ENCODE results near the gene HSF2BP.

Gene HSF2BP

GRCh38 chr21:43608664-43609063, 50.6 kb downstream of the HSF2BP start:
- Histone ChIP-seq H3K27me3 (ENCODE audit: control insufficient read depth, insufficient read depth, low read length) (no peaks in the 10 kb centered on the region), H3K36me3 (ENCODE audit: control insufficient read depth, low read depth, low read length) (no peaks in the 10 kb centered on the region), H3K9me3 (ENCODE audit: control insufficient read depth, low read depth, low read length) (no peaks in the 10 kb centered on the region), H3K27ac (ENCODE audit: low read length) (no peak overlapping the region), H3K4me3 (ENCODE audit: low read length) (no peak overlapping the region), H3K9ac (ENCODE audit: low read length) (no peak overlapping the region), H3K4me1 (ENCODE audit: control insufficient read depth, low read depth, low read length) (no peaks in the 10 kb centered on the region)

GRCh38 chr21:43608225-43608624, 51.1 kb downstream of the HSF2BP start:
- Histone ChIP-seq H3K27me3 (ENCODE audit: control insufficient read depth, insufficient read depth, low read length) (no peaks in the 10 kb centered on the region), H3K27ac (ENCODE audit: low read length) (no peak overlapping the region), H3K9me3 (ENCODE audit: control insufficient read depth, low read depth, low read length) (no peaks in the 10 kb centered on the region), H3K9ac (ENCODE audit: low read length) (no peak overlapping the region), H3K36me3 (ENCODE audit: control insufficient read depth, low read depth, low read length) (no peaks in the 10 kb centered on the region), H3K4me3 (ENCODE audit: low read length) (no peak overlapping the region), H3K4me1 (ENCODE audit: control insufficient read depth, low read depth, low read length) (no peaks in the 10 kb centered on the region)

GRCh38 chr21:43605320-43606215, 53.7 kb downstream of the HSF2BP start:
- Histone ChIP-seq H3K4me3 (ENCODE audit: low read length) (no peak overlapping the region), H3K27ac (ENCODE audit: low read length) (no peak overlapping the region), H3K9ac (ENCODE audit: low read length) (no peak overlapping the region), H3K4me1 (ENCODE audit: control insufficient read depth, low read depth, low read length) (no peaks in the 10 kb centered on the region), H3K9me3 (ENCODE audit: control insufficient read depth, low read depth, low read length) (no peaks in the 10 kb centered on the region), H3K36me3 (ENCODE audit: control insufficient read depth, low read depth, low read length) (no peaks in the 10 kb centered on the region), H3K27me3 (ENCODE audit: control insufficient read depth, insufficient read depth, low read length) (no peaks in the 10 kb centered on the region)

GRCh38 chr21:43604505-43605204, 54.6 kb downstream of the HSF2BP start:
- no peak overlapping the region for H3K27ac ChIP-seq (ENCODE audit: low read length)
- no peak overlapping the region for H3K4me3 ChIP-seq (ENCODE audit: low read length)
- H3K9me3 ChIP-seq (ENCODE audit: control insufficient read depth, low read depth, low read length), result no peaks in the 10 kb centered on the region
- H3K36me3 ChIP-seq (ENCODE audit: control insufficient read depth, low read depth, low read length), result no peaks in the 10 kb centered on the region
- H3K27me3 ChIP-seq (ENCODE audit: control insufficient read depth, insufficient read depth, low read length), result no peaks in the 10 kb centered on the region
- no peaks in the 10 kb centered on the region for H3K4me1 ChIP-seq (ENCODE audit: control insufficient read depth, low read depth, low read length)
- H3K9ac ChIP-seq (ENCODE audit: low read length), result no peak overlapping the region

GRCh38 chr21:43603641-43604504, 55.4 kb downstream of the HSF2BP start:
- Histone ChIP-seq H3K9me3 (ENCODE audit: control insufficient read depth, low read depth, low read length) (no peaks in the 10 kb centered on the region), H3K4me1 (ENCODE audit: control insufficient read depth, low read depth, low read length) (no peaks in the 10 kb centered on the region), H3K4me3 (ENCODE audit: low read length) (no peak overlapping the region), H3K9ac (ENCODE audit: low read length) (no peak overlapping the region), H3K27me3 (ENCODE audit: control insufficient read depth, insufficient read depth, low read length) (no peaks in the 10 kb centered on the region), H3K36me3 (ENCODE audit: control insufficient read depth, low read depth, low read length) (no peaks in the 10 kb centered on the region), H3K27ac (ENCODE audit: low read length) (no peak overlapping the region)

- Histone ChIP-seq H3K27ac (ENCODE audit: low read length) (no peak overlapping the region), H3K4me1 (ENCODE audit: control insufficient read depth, low read depth, low read length) (no peaks in the 10 kb centered on the region), H3K36me3 (ENCODE audit: control insufficient read depth, low read depth, low read length) (no peaks in the 10 kb centered on the region), H3K27me3 (ENCODE audit: control insufficient read depth, insufficient read depth, low read length) (no peaks in the 10 kb centered on the region), H3K4me3 (ENCODE audit: low read length) (no peak overlapping the region), H3K9ac (ENCODE audit: low read length) (no peak overlapping the region), H3K9me3 (ENCODE audit: control insufficient read depth, low read depth, low read length) (no peaks in the 10 kb centered on the region)
Observed at GRCh38 chr21:43603233-43603626, 56.1 kb downstream of the HSF2BP start.

- Histone ChIP-seq H3K9me3 (ENCODE audit: control insufficient read depth, low read depth, low read length) (no peaks in the 10 kb centered on the region), H3K4me1 (ENCODE audit: control insufficient read depth, low read depth, low read length) (no peaks in the 10 kb centered on the region), H3K9ac (ENCODE audit: low read length) (no peak overlapping the region), H3K27ac (ENCODE audit: low read length) (no peak overlapping the region), H3K4me3 (ENCODE audit: low read length) (no peak overlapping the region), H3K27me3 (ENCODE audit: control insufficient read depth, insufficient read depth, low read length) (no peaks in the 10 kb centered on the region), H3K36me3 (ENCODE audit: control insufficient read depth, low read depth, low read length) (no peaks in the 10 kb centered on the region)
Observed at GRCh38 chr21:43602266-43603232, 56.7 kb downstream of the HSF2BP start.

- H3K9ac ChIP-seq (ENCODE audit: low read length), result no peak overlapping the region
- no peaks in the 10 kb centered on the region for H3K4me1 ChIP-seq (ENCODE audit: control insufficient read depth, low read depth, low read length)
- H3K4me3 ChIP-seq (ENCODE audit: low read length), result no peak overlapping the region
- no peaks in the 10 kb centered on the region for H3K36me3 ChIP-seq (ENCODE audit: control insufficient read depth, low read depth, low read length)
- H3K27ac ChIP-seq (ENCODE audit: low read length), result no peak overlapping the region
- no peaks in the 10 kb centered on the region for H3K27me3 ChIP-seq (ENCODE audit: control insufficient read depth, insufficient read depth, low read length)
- H3K9me3 ChIP-seq (ENCODE audit: control insufficient read depth, low read depth, low read length), result no peaks in the 10 kb centered on the region
Observed at GRCh38 chr21:43600642-43601402, 58.5 kb downstream of the HSF2BP start.

GRCh38 chr21:43599728-43600127, 59.6 kb downstream of the HSF2BP start:
- Histone ChIP-seq H3K9me3 (ENCODE audit: control insufficient read depth, low read depth, low read length) (no peaks in the 10 kb centered on the region), H3K4me3 (ENCODE audit: low read length) (no peak overlapping the region), H3K4me1 (ENCODE audit: control insufficient read depth, low read depth, low read length) (no peaks in the 10 kb centered on the region), H3K9ac (ENCODE audit: low read length) (no peak overlapping the region), H3K27me3 (ENCODE audit: control insufficient read depth, insufficient read depth, low read length) (no peaks in the 10 kb centered on the region), H3K27ac (ENCODE audit: low read length) (no peak overlapping the region), H3K36me3 (ENCODE audit: control insufficient read depth, low read depth, low read length) (no peaks in the 10 kb centered on the region)

- Histone ChIP-seq H3K9ac (ENCODE audit: low read length) (no peak overlapping the region), H3K27ac (ENCODE audit: low read length) (no peak overlapping the region), H3K27me3 (ENCODE audit: control insufficient read depth, insufficient read depth, low read length) (no peaks in the 10 kb centered on the region), H3K4me3 (ENCODE audit: low read length) (no peak overlapping the region), H3K9me3 (ENCODE audit: control insufficient read depth, low read depth, low read length) (no peaks in the 10 kb centered on the region), H3K36me3 (ENCODE audit: control insufficient read depth, low read depth, low read length) (no peaks in the 10 kb centered on the region), H3K4me1 (ENCODE audit: control insufficient read depth, low read depth, low read length) (no peaks in the 10 kb centered on the region)
Observed at GRCh38 chr21:43598416-43599120, 60.7 kb downstream of the HSF2BP start.
